H1 (cell line): ENCODE measurements around the gene HINT3. TPM values are rescaled to one million over a fixed set of nuclear protein-coding genes. Genes with fewer than 3 reads are reported as not detected.

Source experiments
- CTCF ChIA-PET: fragments of 300-600 bp; sonication (Branson Sonifier 250); formaldehyde crosslinking; loops from one replicate; lab custom pipeline; 2021; ENCODE audit not compliant: partially characterized antibody; lab: Charles Lee
- POLR2A ChIA-PET: fragments of 300-600 bp; sonication (Branson Sonifier 250); formaldehyde crosslinking; loops from one replicate; lab custom pipeline; 2021; ENCODE audit warnings: inconsistent platforms; ENCODE audit not compliant: partially characterized antibody; lab: Charles Lee
- DNase-seq, 2 experiments: peaks; one replicate each; pipeline versions ENCODE4 v3.0.0 to v3.0.0-alpha.2; 2010 to 2022; ENCODE audit warnings: low spot score in 2 of 2, low read depth in 1 of 2, mixed read lengths in 1 of 2
- FAIRE-seq: peaks from 2 replicates; lab custom pipeline; 2011; peaks lifted over from hg19 to GRCh38; lab: Jason Lieb, UNC
- H2AFZ ChIP-seq: 2 replicates; pipeline ENCODE4 v1.8.1; 2012; ENCODE audit warnings: low read length, inconsistent platforms
- H2AK5ac ChIP-seq: 2 replicates; pipeline ENCODE4 v1.6.1; 2013; ENCODE audit warnings: low read depth, low read length
- H2BK120ac ChIP-seq: replicated peaks from 2 replicates; pipeline ENCODE3; 2013; ENCODE audit warnings: low read depth, low read length, inconsistent platforms
- H2BK12ac ChIP-seq: 2 replicates; pipeline ENCODE4 v1.6.1; 2013; ENCODE audit warnings: low read depth, low read length
- H2BK15ac ChIP-seq: 2 replicates; pipeline ENCODE4 v1.6.1; 2013; ENCODE audit warnings: low read length
- H2BK20ac ChIP-seq: 2 replicates; pipeline ENCODE4 v1.6.1; 2013; ENCODE audit warnings: low read length
- H2BK5ac ChIP-seq: 2 replicates; pipeline ENCODE4 v1.6.1; 2013; ENCODE audit warnings: low read depth, low read length
- H3K14ac ChIP-seq: 2 replicates; pipeline ENCODE4 v1.6.1; 2013; ENCODE audit warnings: inconsistent platforms; ENCODE audit not compliant: insufficient read length
- H3K18ac ChIP-seq: 2 replicates; pipeline ENCODE4 v1.6.1; 2013; ENCODE audit warnings: low read length; ENCODE audit errors: extremely low read depth
- H3K23ac ChIP-seq: 2 replicates; pipeline ENCODE4 v1.6.1; 2013; ENCODE audit warnings: inconsistent platforms; ENCODE audit not compliant: insufficient read length
- H3K23me2 ChIP-seq: 2 replicates; pipeline ENCODE4 v1.6.1; 2013; ENCODE audit warnings: low read depth, low read length
- H3K27ac ChIP-seq: 2 replicates; pipeline ENCODE4 v1.6.1; 2011; ENCODE audit warnings: low read depth, low read length, inconsistent platforms
- H3K27me3 ChIP-seq, 4 experiments: replicated peaks in 1 of 4; 1 replicate in 1 of 4; 2 replicates in 3 of 4; pipeline versions ENCODE4 v1.6.1 to v1.8.1; 2011 to 2013; ENCODE audit warnings: low read length in 3 of 4, mild to moderate bottlenecking in 3 of 4, inconsistent platforms in 2 of 4, mixed read lengths in 2 of 4, moderate library complexity in 1 of 4; ENCODE audit not compliant: control insufficient read depth in 3 of 4, insufficient read depth in 3 of 4; ENCODE audit errors: extremely low read depth in 1 of 4
- H3K36me3 ChIP-seq, 4 experiments: 2 replicates each; pipeline versions ENCODE4 v1.6.1 to v1.8.1; 2011 to 2013; ENCODE audit warnings: mild to moderate bottlenecking in 4 of 4, low read length in 3 of 4, moderate library complexity in 2 of 4, control low read depth in 1 of 4, inconsistent platforms in 1 of 4; ENCODE audit not compliant: insufficient read depth in 4 of 4, control insufficient read depth in 2 of 4
- H3K4ac ChIP-seq: replicated peaks from 2 replicates; pipeline ENCODE3; 2013; ENCODE audit warnings: low read length, low read depth, mixed read lengths, inconsistent platforms; ENCODE audit not compliant: insufficient read length
- H3K4me1 ChIP-seq, 4 experiments: replicated peaks in 1 of 4; 1 replicate in 1 of 4; 2 replicates in 3 of 4; pipeline versions ENCODE4 v1.6.1 to v1.8.1; 2011 to 2013; ENCODE audit warnings: low read length in 3 of 4, inconsistent platforms in 2 of 4, mixed read lengths in 1 of 4; ENCODE audit not compliant: insufficient read depth in 4 of 4, control insufficient read depth in 3 of 4
- H3K4me2 ChIP-seq, 2 experiments: 2 replicates each; pipeline versions ENCODE4 v1.6.1 to v1.8.1; 2011 to 2013; ENCODE audit warnings: low read depth in 2 of 2, low read length in 2 of 2, control low read depth in 1 of 2, inconsistent platforms in 1 of 2, mild to moderate bottlenecking in 1 of 2; ENCODE audit not compliant: insufficient read depth in 1 of 2
- H3K4me3 ChIP-seq, 4 experiments: fragments of 200-600, 300-600 bp in 1 of 4; sonication (generic), shearing (Covaris generic), sonication (Bioruptor Twin) in 1 of 4; 2 replicates each; pipeline versions ENCODE4 v1.5.1 to v1.8.1; 2011 to 2016; ENCODE audit warnings: low read length in 4 of 4, low read depth in 3 of 4, control low read depth in 2 of 4, inconsistent platforms in 2 of 4, mild to moderate bottlenecking in 2 of 4, mixed read lengths in 1 of 4, moderate library complexity in 1 of 4; ENCODE audit not compliant: insufficient read depth in 2 of 4; ENCODE audit errors: extremely low read depth in 1 of 4
- H3K56ac ChIP-seq: replicated peaks from 2 replicates; pipeline ENCODE3; 2013; ENCODE audit warnings: low read depth, mild to moderate bottlenecking, mixed read lengths, low read length, inconsistent platforms; ENCODE audit not compliant: insufficient read length
- H3K79me1 ChIP-seq: 2 replicates; pipeline ENCODE4 v1.6.1; 2013; ENCODE audit warnings: low read depth, low read length, control low read depth
- H3K79me2 ChIP-seq, 2 experiments: 2 replicates each; pipeline versions ENCODE4 v1.6.1 to v1.8.1; 2012 to 2013; ENCODE audit warnings: low read length in 2 of 2, mild to moderate bottlenecking in 2 of 2, inconsistent platforms in 1 of 2; ENCODE audit not compliant: insufficient read depth in 2 of 2, control insufficient read depth in 1 of 2
- H3K9ac ChIP-seq, 4 experiments: replicated peaks in 1 of 4; 1 replicate in 1 of 4; 2 replicates in 3 of 4; pipeline versions ENCODE4 v1.6.1 to v1.8.1; 2011 to 2013; ENCODE audit warnings: low read depth in 3 of 4, low read length in 3 of 4, control low read depth in 2 of 4, mild to moderate bottlenecking in 2 of 4, moderate library complexity in 2 of 4, inconsistent platforms in 1 of 4; ENCODE audit errors: extremely low read depth in 1 of 4
- H3K9me3 ChIP-seq, 2 experiments: 2 replicates each; pipeline versions ENCODE4 v1.6.1 to v1.8.1; 2012 to 2013; ENCODE audit warnings: mild to moderate bottlenecking in 2 of 2, moderate library complexity in 2 of 2, control low read depth in 1 of 2, inconsistent platforms in 1 of 2, low read depth in 1 of 2, low read length in 1 of 2, mixed read lengths in 1 of 2; ENCODE audit not compliant: insufficient read depth in 2 of 2
- H4K20me1 ChIP-seq, 2 experiments: replicated peaks in 1 of 2; 2 replicates each; pipeline versions ENCODE3 to v1.8.1; 2011 to 2013; ENCODE audit warnings: inconsistent platforms in 2 of 2, low read length in 2 of 2, mild to moderate bottlenecking in 1 of 2; ENCODE audit not compliant: insufficient read depth in 2 of 2, control insufficient read depth in 1 of 2
- H4K5ac ChIP-seq: 2 replicates; pipeline ENCODE4 v1.6.1; 2013; ENCODE audit warnings: low read length, low read depth, mixed read lengths, inconsistent platforms; ENCODE audit not compliant: insufficient read length
- H4K8ac ChIP-seq: 2 replicates; pipeline ENCODE4 v1.8.0; 2013; ENCODE audit warnings: mild to moderate bottlenecking, moderate library complexity, low read length, inconsistent platforms; ENCODE audit not compliant: insufficient read depth; ENCODE audit errors: extremely low read depth
- H4K91ac ChIP-seq: replicated peaks from 2 replicates; pipeline ENCODE3; 2013; ENCODE audit warnings: low read length, mixed read lengths, inconsistent platforms; ENCODE audit not compliant: insufficient read length
- KDM4A ChIP-seq: IDR thresholded peaks from one replicate; pipeline ENCODE4 v1.7.1; 2012; ENCODE audit warnings: low read depth, mild to moderate bottlenecking, moderate library complexity, low read length, inconsistent platforms; ENCODE audit not compliant: severe bottlenecking
- MAFK ChIP-seq: IDR thresholded peaks from 2 replicates; pipeline ENCODE4 v1.6.1; 2012; ENCODE audit warnings: low read depth, mild to moderate bottlenecking, improper control_type of control experiment, low read length
- POLR2A ChIP-seq, 2 experiments: IDR thresholded peaks; 1 replicate in 1 of 2; 2 replicates in 1 of 2; pipeline ENCODE4 v1.6.1; 2011; ENCODE audit warnings: low read depth in 2 of 2, low read length in 2 of 2, mild to moderate bottlenecking in 2 of 2; ENCODE audit errors: control extremely low read depth in 1 of 2
- RFX5 ChIP-seq: IDR thresholded peaks from 2 replicates; pipeline ENCODE4 v1.6.1; 2011; ENCODE audit warnings: low read depth, low read length, improper control_type of control experiment, borderline replicate concordance
- SRF ChIP-seq: IDR thresholded peaks from 2 replicates; pipeline ENCODE4 v1.6.1; 2011; ENCODE audit warnings: mild to moderate bottlenecking, low read depth, low read length, moderate library complexity
- YY1 ChIP-seq: IDR thresholded peaks from 2 replicates; pipeline ENCODE4 v1.6.1; 2011; ENCODE audit warnings: low read depth, mild to moderate bottlenecking, low read length
- WGBS, 2 experiments: shearing (Covaris generic) in 1 of 2; methylation state at CpG; one replicate each; pipeline versions ENCODE4 v1.1.6 to v1.1.7; 2013 to 2015; ENCODE audit warnings: low lambda C conversion rate in 2 of 2, mixed read lengths in 2 of 2, inconsistent platforms in 1 of 2, low coverage in 1 of 2, missing lambda C conversion rate in 1 of 2; ENCODE audit not compliant: insufficient replicate concordance in 2 of 2, insufficient coverage in 1 of 2, insufficient read length in 1 of 2; ENCODE audit errors: extremely low coverage in 1 of 2, missing lambda C conversion rate in 1 of 2; 5-methylcytosine and 5-hydroxymethylcytosine counted together
- polyA plus RNA-seq, 7 experiments: library from polyadenylated mRNA; depleted of rRNA in 3 of 7; stranded (reverse) in 5 of 7; unstranded in 2 of 7; fragments of >200 nt in 5 of 7; fragments of 200-250 nt in 2 of 7; gene quantifications; 1 replicate in 5 of 7; 2 replicates in 1 of 7; 4 replicates in 1 of 7; pipeline versions ENCODE4 v1.2.1 to v1.2.3, GENCODE V29; 2011 to 2013; ENCODE audit warnings: missing spikeins in 2 of 7, mixed read lengths in 2 of 7
- total RNA-seq: library from RNA; stranded (reverse); fragmentation: NEBNext Ultra II Directional; extraction: Animal tissue kit (Norgen Biotek cat#: 25700); gene quantifications from 2 replicates; pipeline ENCODE4 v1.2.1, GENCODE V29; 2021
- TF ChIP-seq, protein P1 (sequence below): IDR thresholded peaks from 2 replicates; pipeline ENCODE4 v1.6.1; 2012; ENCODE audit warnings: inconsistent platforms

HINT3 gene
- total and polyA plus RNA-seq, 2 of the 8 experiments (the other 6 are each of a cell fraction or from before 2014, with no cell fraction given) = 1.2 to 7.8 TPM

DNA sequence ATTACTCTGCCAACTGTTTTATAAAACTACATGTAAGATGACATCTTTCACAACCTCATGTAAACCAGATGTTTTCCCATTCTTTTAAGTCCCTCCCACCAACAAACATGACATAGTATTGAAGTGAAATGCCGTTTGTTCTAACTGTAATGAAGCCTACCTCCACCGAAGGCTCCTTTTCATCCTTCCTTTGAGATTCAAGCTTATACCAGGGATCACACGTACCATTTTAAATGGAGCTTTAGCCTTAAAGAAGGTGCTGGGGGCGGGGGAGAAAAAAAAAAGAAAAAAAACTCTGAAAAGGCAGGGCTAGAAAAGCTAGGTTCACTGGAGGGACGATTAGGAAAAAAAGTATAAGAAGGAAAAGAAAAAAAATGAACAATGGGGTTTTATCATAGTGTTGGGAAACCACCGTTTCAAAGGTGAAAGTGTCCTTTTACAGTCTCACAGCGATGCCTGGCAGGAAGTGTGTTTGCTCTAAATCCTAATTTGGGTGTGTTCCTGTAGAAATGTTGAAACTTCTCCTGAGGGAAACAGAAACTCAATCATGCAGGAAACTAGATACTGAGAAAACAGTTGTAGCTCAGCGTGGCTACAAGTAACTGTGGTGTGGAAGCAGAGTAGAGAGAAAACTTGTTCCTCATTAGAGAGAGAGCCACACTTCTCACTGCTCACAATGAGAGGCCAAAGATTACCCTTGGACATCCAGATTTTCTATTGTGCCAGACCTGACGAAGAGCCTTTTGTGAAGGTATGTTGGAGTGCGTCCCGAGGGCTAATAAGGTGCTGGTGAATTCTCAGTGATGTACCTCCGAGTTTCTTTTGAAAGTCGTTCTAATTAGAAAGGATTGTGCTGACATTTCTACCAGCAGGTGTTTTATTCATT, 37.6 kb upstream of the HINT3 start:
- 78% methylated on average over 13 of the region's 13 CpGs; no CpG with 5 or more reads in 1 of the 2 experiments for WGBS, 2 experiments
- Histone ChIP-seq H3K9ac (no peak overlapping the region), H3K27ac (no peak overlapping the region), H3K79me1 (no peaks in the 10 kb centered on the region), H3K4me1 (peaks cover 0 to 11% (median 7%) of the 10 kb centered on the region in 4 experiments; a peak in 6 of 7 replicates), H4K20me1 (no peaks in the 10 kb centered on the region), H3K56ac (no peak overlapping the region), H3K14ac (no peak overlapping the region), H3K4ac (no peak overlapping the region), H3K79me2 (no peaks in the 10 kb centered on the region), H2BK20ac (no peak overlapping the region), H2AK5ac (no peak overlapping the region), H3K18ac (no peak overlapping the region), H3K4me3 (no peak overlapping the region), H3K4me2 (no peak overlapping the region), H4K8ac (no peak overlapping the region), H4K91ac (no peak overlapping the region), H3K27me3 (no peaks in the 10 kb centered on the region), H2AFZ (no peak overlapping the region), H2BK5ac (no peak overlapping the region), H2BK12ac (no peak overlapping the region), H2BK120ac (no peak overlapping the region), H3K36me3 (peaks cover 0 to 11% (median 0%) of the 10 kb centered on the region in 4 experiments; a peak in 2 of 8 replicates), H2BK15ac (no peak overlapping the region), H3K23me2 (no peaks in the 10 kb centered on the region), H4K5ac (no peak overlapping the region), H3K9me3 (no peaks in the 10 kb centered on the region), H3K23ac (no peak overlapping the region)
- ChIA-PET CTCF (interaction anchor here (0.7 to 6.7 kb wide), 9 partner anchors 13 to 50 kb away, joined by 3 to 78 read pairs (median 3); partner anchors contain the start of gene HINT3), POLR2A (no interaction called here)
- no peak for FAIRE-seq
- no peak for DNase-seq
- TF ChIP-seq RFX5 = no peak
- no peak for TF ChIP-seq KDM4A
- TF ChIP-seq, protein P1, sequence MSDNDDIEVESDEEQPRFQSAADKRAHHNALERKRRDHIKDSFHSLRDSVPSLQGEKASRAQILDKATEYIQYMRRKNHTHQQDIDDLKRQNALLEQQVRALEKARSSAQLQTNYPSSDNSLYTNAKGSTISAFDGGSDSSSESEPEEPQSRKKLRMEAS = no peak
- no peak for TF ChIP-seq YY1
- TF ChIP-seq POLR2A (IDR thresholded peaks at IDR 0.05; ENCODE audit: control extremely low read depth in 1 of 2, low read depth in 2 of 2, low read length in 2 of 2) = no peak
- no peak for TF ChIP-seq MAFK
- peak; percentile 71 for TF ChIP-seq SRF
